Stimulated activated memory B cell treated with anti-CD40 and anti-IgM and Interleukin-4, amounts not matched to agents 10 μg/mL and 1 μg/mL and 100 μg/mL, for 72 hours (primary cell): ENCODE measurements around the gene ZDHHC3.

Source experiments
- ATAC-seq: fragments of 150-1000 bp; cut with Tn5 transposase; 2 replicates; pipeline ENCODE4 v1.10.0; 2021
- H3K27ac Mint-ChIP-seq: one replicate; pipeline ENCODE4 v1.8.0; 2022; ENCODE audit warnings: mild to moderate bottlenecking, mixed read lengths
- H3K27me3 Mint-ChIP-seq: one replicate; pipeline ENCODE4 v1.8.0; 2022; ENCODE audit warnings: mixed read lengths
- H3K36me3 Mint-ChIP-seq: one replicate; pipeline ENCODE4 v1.8.0; 2022; ENCODE audit warnings: mixed read lengths
- H3K4me1 Mint-ChIP-seq: one replicate; pipeline ENCODE4 v1.8.0; 2022; ENCODE audit warnings: mixed read lengths
- H3K4me3 Mint-ChIP-seq: one replicate; pipeline ENCODE4 v1.8.0; 2022; ENCODE audit warnings: mild to moderate bottlenecking, moderate library complexity, mixed read lengths
- H3K9me3 Mint-ChIP-seq: one replicate; pipeline ENCODE4 v1.8.0; 2022; ENCODE audit warnings: mixed read lengths

The ZDHHC3 gene

GRCh38 chr3:44976002-44976815 lies at the start of gene ZDHHC3, which contains the start of gene EXOSC7:
Gene ZDHHC3 (minus strand): TSS chr3:44976174. CDS start chr3:44959436, 16,738 bp downstream.
Gene EXOSC7 (plus strand): TSS chr3:44976244. CDS start chr3:44976278, 34 bp downstream.
- ATAC-seq: peak; percentile 95
- H3K27me3 Mint-ChIP-seq: no peaks in the 10 kb centered on the region
- peaks cover 5% of the 10 kb centered on the region for H3K36me3 Mint-ChIP-seq
- H3K4me1 Mint-ChIP-seq: peaks cover 58% of the 10 kb centered on the region
- H3K4me3 Mint-ChIP-seq: peak within 1 kb of the TSS; percentile 98
- peak within 1 kb of the TSS; percentile 93 for H3K27ac Mint-ChIP-seq
- no peaks in the 10 kb centered on the region for H3K9me3 Mint-ChIP-seq

- Mint-ChIP-seq H3K4me3 (no peak overlapping the region), H3K36me3 (no peaks in the 10 kb centered on the region), H3K27ac (no peak overlapping the region), H3K4me1 (no peaks in the 10 kb centered on the region), H3K9me3 (no peaks in the 10 kb centered on the region), H3K27me3 (peaks cover 24% of the 10 kb centered on the region)
- no peak for ATAC-seq
Measured at GRCh38 chr3:45024542-45025255, 48.7 kb upstream of the ZDHHC3 start.

- Mint-ChIP-seq H3K4me3 (no peak overlapping the region), H3K9me3 (no peaks in the 10 kb centered on the region), H3K27me3 (peaks cover 17% of the 10 kb centered on the region), H3K4me1 (no peaks in the 10 kb centered on the region), H3K36me3 (peaks cover 2% of the 10 kb centered on the region), H3K27ac (no peak overlapping the region)
- no peak for ATAC-seq
Measured at GRCh38 chr3:45023675-45024074, 47.7 kb upstream of the ZDHHC3 start.

GRCh38 chr3:45021524-45022297 lies 45.7 kb upstream of the ZDHHC3 start:
- no peak for ATAC-seq
- Mint-ChIP-seq H3K27me3 (peaks cover 5% of the 10 kb centered on the region), H3K36me3 (peaks cover 11% of the 10 kb centered on the region), H3K4me3 (no peak overlapping the region), H3K27ac (no peak overlapping the region), H3K9me3 (no peaks in the 10 kb centered on the region), H3K4me1 (no peaks in the 10 kb centered on the region)

- no peak overlapping the region for H3K4me3 Mint-ChIP-seq
- no peaks in the 10 kb centered on the region for H3K27me3 Mint-ChIP-seq
- no peaks in the 10 kb centered on the region for H3K4me1 Mint-ChIP-seq
- H3K36me3 Mint-ChIP-seq: peaks cover 20% of the 10 kb centered on the region
- no peaks in the 10 kb centered on the region for H3K9me3 Mint-ChIP-seq
- H3K27ac Mint-ChIP-seq: no peak overlapping the region
- ATAC-seq: no peak
Measured at GRCh38 chr3:45020534-45020933, 44.6 kb upstream of the ZDHHC3 start.

- ATAC-seq: no peak
- Mint-ChIP-seq H3K27ac (no peak overlapping the region), H3K4me1 (no peaks in the 10 kb centered on the region), H3K4me3 (no peak overlapping the region), H3K9me3 (no peaks in the 10 kb centered on the region), H3K36me3 (peaks cover 32% of the 10 kb centered on the region), H3K27me3 (no peaks in the 10 kb centered on the region)
Measured at GRCh38 chr3:45017821-45018220, 41.8 kb upstream of the ZDHHC3 start.

- Mint-ChIP-seq H3K9me3 (no peaks in the 10 kb centered on the region), H3K27ac (no peak overlapping the region), H3K4me3 (no peak overlapping the region), H3K4me1 (peaks cover 4% of the 10 kb centered on the region), H3K27me3 (no peaks in the 10 kb centered on the region), H3K36me3 (peaks cover 41% of the 10 kb centered on the region)
- no peak for ATAC-seq
Measured at GRCh38 chr3:45016916-45017315, 40.9 kb upstream of the ZDHHC3 start.

- Mint-ChIP-seq H3K9me3 (no peaks in the 10 kb centered on the region), H3K27me3 (no peaks in the 10 kb centered on the region), H3K36me3 (peaks cover 64% of the 10 kb centered on the region), H3K4me3 (no peak overlapping the region), H3K4me1 (peaks cover 17% of the 10 kb centered on the region), H3K27ac (peak overlapping the region; percentile 23)
- ATAC-seq: no peak
Measured at GRCh38 chr3:45012577-45012976, 36.6 kb upstream of the ZDHHC3 start.

GRCh38 chr3:45011756-45012508 lies 36.0 kb upstream of the ZDHHC3 start:
- no peaks in the 10 kb centered on the region for H3K27me3 Mint-ChIP-seq
- no peak overlapping the region for H3K4me3 Mint-ChIP-seq
- ATAC-seq: peak; percentile 69
- peaks cover 70% of the 10 kb centered on the region for H3K36me3 Mint-ChIP-seq
- H3K9me3 Mint-ChIP-seq: no peaks in the 10 kb centered on the region
- peaks cover 17% of the 10 kb centered on the region for H3K4me1 Mint-ChIP-seq
- H3K27ac Mint-ChIP-seq: peak overlapping the region; percentile 23

- no peak overlapping the region for H3K27ac Mint-ChIP-seq
- H3K4me1 Mint-ChIP-seq: peaks cover 17% of the 10 kb centered on the region
- H3K36me3 Mint-ChIP-seq: peaks cover 63% of the 10 kb centered on the region
- no peaks in the 10 kb centered on the region for H3K27me3 Mint-ChIP-seq
- no peaks in the 10 kb centered on the region for H3K9me3 Mint-ChIP-seq
- no peak for ATAC-seq
- no peak overlapping the region for H3K4me3 Mint-ChIP-seq
Measured at GRCh38 chr3:45010811-45011333, 34.9 kb upstream of the ZDHHC3 start.

GRCh38 chr3:45009868-45010267 lies 33.9 kb upstream of the ZDHHC3 start:
- ATAC-seq: no peak
- H3K36me3 Mint-ChIP-seq: peaks cover 71% of the 10 kb centered on the region
- no peak overlapping the region for H3K4me3 Mint-ChIP-seq
- H3K4me1 Mint-ChIP-seq: peaks cover 17% of the 10 kb centered on the region
- peaks cover 1% of the 10 kb centered on the region for H3K9me3 Mint-ChIP-seq
- H3K27me3 Mint-ChIP-seq: no peaks in the 10 kb centered on the region
- no peak overlapping the region for H3K27ac Mint-ChIP-seq

- Mint-ChIP-seq H3K27me3 (no peaks in the 10 kb centered on the region), H3K36me3 (peaks cover 80% of the 10 kb centered on the region)
Measured at GRCh38 chr3:45008117-45008516, 32.1 kb upstream of the ZDHHC3 start.

GRCh38 chr3:45007091-45007490 lies 31.1 kb upstream of the ZDHHC3 start:
- Mint-ChIP-seq H3K27ac (no peak overlapping the region), H3K27me3 (no peaks in the 10 kb centered on the region), H3K36me3 (peaks cover 80% of the 10 kb centered on the region), H3K4me1 (peaks cover 15% of the 10 kb centered on the region), H3K4me3 (no peak overlapping the region), H3K9me3 (peaks cover 3% of the 10 kb centered on the region)
- no peak for ATAC-seq

More at GRCh38 chr3:45008117-45008516, 32.1 kb upstream of the ZDHHC3 start:
- Mint-ChIP-seq H3K4me1 (peaks cover 17% of the 10 kb centered on the region), H3K4me3 (no peak overlapping the region), H3K27ac (no peak overlapping the region), H3K9me3 (peaks cover 3% of the 10 kb centered on the region)
- ATAC-seq: no peak

GRCh38 chr3:45003859-45004258 lies 27.9 kb upstream of the ZDHHC3 start:
- H3K27me3 Mint-ChIP-seq: no peaks in the 10 kb centered on the region
- peaks cover 3% of the 10 kb centered on the region for H3K9me3 Mint-ChIP-seq
- H3K27ac Mint-ChIP-seq: no peak overlapping the region
- no peak overlapping the region for H3K4me3 Mint-ChIP-seq
- no peak for ATAC-seq
- peaks cover 84% of the 10 kb centered on the region for H3K36me3 Mint-ChIP-seq
- no peaks in the 10 kb centered on the region for H3K4me1 Mint-ChIP-seq
